GM13977 (cell line): ENCODE data around the gene CNNM3.
A peak's percentile ranks its signal among the peaks of the same experiment; 100 is the strongest.

Experiments
- DNase-seq: peaks from one replicate; pipeline ENCODE4 v3.0.0; 2012; ENCODE audit warnings: low spot score
- CTCF ChIP-seq: IDR thresholded peaks from 2 replicates; pipeline ENCODE4 v1.5.1; 2012; ENCODE audit warnings: mild to moderate bottlenecking, control low read depth; ENCODE audit not compliant: insufficient read depth; ENCODE audit errors: extremely low read depth, missing control alignments
- in situ Hi-C: fragments of 300-500 bp; cut with MboI; formaldehyde crosslinking; loops from one replicate; pipeline ENCODE4 v1.12.0; 2022; ENCODE audit warnings: low sequenced_read_pairs, low pct_unique_long_range_greater_than_20kb, mixed read lengths, inconsistent platforms; ENCODE audit not compliant: unreplicated experiment

CNNM3 gene

GRCh38 chr2:96872591-96873349 lies 56.7 kb downstream of the CNNM3 start:
- TF ChIP-seq CTCF: no peak
- DNase-seq: no peak
- in situ Hi-C loops: no loop called here

- in situ Hi-C loops: no loop called here
- TF ChIP-seq CTCF: no peak
- DNase-seq: no peak
These were observed 57.6 kb downstream of the CNNM3 start for GRCh38 chr2:96873651-96874096.

- TF ChIP-seq CTCF: no peak
- peak; percentile 65 for DNase-seq
- in situ Hi-C loops: no loop called here
These were observed 58.2 kb downstream of the CNNM3 start for GRCh38 chr2:96874198-96874831.

- in situ Hi-C loops: no loop called here
- DNase-seq: no peak
- no peak for TF ChIP-seq CTCF
These were observed 59.6 kb downstream of the CNNM3 start for GRCh38 chr2:96875498-96876268.

GRCh38 chr2:96876269-96877041 lies 60.4 kb downstream of the CNNM3 start:
- TF ChIP-seq CTCF: no peak
- no peak for DNase-seq
- in situ Hi-C loops: no loop called here

GRCh38 chr2:96877042-96877451 lies 61.0 kb downstream of the CNNM3 start:
- TF ChIP-seq CTCF: no peak
- in situ Hi-C loops: no loop called here
- no peak for DNase-seq
